ENCODE measurements around the gene KIRREL3.

GRCh38 chr11:126501641-126502040 lies 498.9 kb downstream of the KIRREL3 start:
- TF ChIP-seq CTCF (IDR thresholded peaks at IDR 0.05; ENCODE audit: insufficient read depth, low read length, poor library complexity, severe bottlenecking): no peak
- TF ChIP-seq EZH2phosphoT487 (conservative IDR thresholded peaks at IDR 0.05; ENCODE audit: low read length): no peak

Measured in SU-DHL-6 (cell line).